Heart left ventricle (tissue), 13 donors: ENCODE results near the gene HS6ST3.

Source experiments
- POLR2A ChIP-seq, 2 donors: fragments of 450-650 bp; IDR thresholded peaks; one replicate each; pipeline ENCODE4 v1.6.1; 2017; ENCODE audit warnings: antibody characterized with exemption in 2 of 2, mild to moderate bottlenecking in 2 of 2, moderate library complexity in 2 of 2
- TF ChIP-seq, protein P1 (sequence below), 12 donors: fragments of 200-600 bp; sonication (generic) in 4 of 12; IDR thresholded peaks; one replicate each; pipeline versions ENCODE4 v1.5.0 to v1.8.0; 2018 to 2022; ENCODE audit warnings: antibody characterized with exemption in 12 of 12, mild to moderate bottlenecking in 5 of 12
- donor health status: ischemic (EF 13 %, LVEDD 7.1; RV severe dilation, severe dysfunction).
- donor health status: DM: no; HTN: yes; CAD: no.
- donor health status: DM: no; HTN: no; CAD: no.
- donor health status: ischemic (EF 25% LVEDD 6.9; RV normal size, moderate dysfunction).
- donor health status: ischemic (EF 25% LVEDD 5.7; RV mildly dilated, moderate dysfunction).
- donor health status: ischemic (EF 35%, LVEDD 5.7; RV mildly dilated, moderate dysfunction).
- donor health status: nonischemic (EF 11% LVEDD 7.7; RV severe dilation, severe dysfunction).
- donor health status: DM: yes; HTN: yes; CAD: no.
- donor health status: PGD.
- donor health status: ischemic (EF 29% LVEDD 5.4; RV normal size, mild dysfunction).
- donor health status: nonischemic (EF 23%, LVEDD 6.1; RV moderate dilation, normal function).

DNA sequence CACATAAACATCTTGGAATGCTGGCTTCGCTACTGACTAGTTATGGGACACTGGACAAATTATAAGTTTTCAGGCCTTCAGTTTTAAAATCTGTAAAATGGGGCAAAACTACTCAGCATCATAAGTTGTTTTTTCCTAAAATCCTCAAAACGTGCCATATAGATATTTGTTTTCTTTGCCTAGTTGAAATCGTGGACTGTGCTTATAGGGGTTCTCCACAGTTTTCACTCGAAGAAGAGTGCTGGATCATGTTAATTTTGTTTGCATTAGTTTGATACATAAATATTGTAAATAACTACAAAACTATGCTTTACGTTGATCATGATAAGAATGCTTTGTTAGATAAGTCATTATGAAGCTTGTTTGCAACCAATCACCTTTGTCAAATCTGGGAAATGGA, 591.0 kb downstream of the HS6ST3 start:
- TF ChIP-seq, protein P1, sequence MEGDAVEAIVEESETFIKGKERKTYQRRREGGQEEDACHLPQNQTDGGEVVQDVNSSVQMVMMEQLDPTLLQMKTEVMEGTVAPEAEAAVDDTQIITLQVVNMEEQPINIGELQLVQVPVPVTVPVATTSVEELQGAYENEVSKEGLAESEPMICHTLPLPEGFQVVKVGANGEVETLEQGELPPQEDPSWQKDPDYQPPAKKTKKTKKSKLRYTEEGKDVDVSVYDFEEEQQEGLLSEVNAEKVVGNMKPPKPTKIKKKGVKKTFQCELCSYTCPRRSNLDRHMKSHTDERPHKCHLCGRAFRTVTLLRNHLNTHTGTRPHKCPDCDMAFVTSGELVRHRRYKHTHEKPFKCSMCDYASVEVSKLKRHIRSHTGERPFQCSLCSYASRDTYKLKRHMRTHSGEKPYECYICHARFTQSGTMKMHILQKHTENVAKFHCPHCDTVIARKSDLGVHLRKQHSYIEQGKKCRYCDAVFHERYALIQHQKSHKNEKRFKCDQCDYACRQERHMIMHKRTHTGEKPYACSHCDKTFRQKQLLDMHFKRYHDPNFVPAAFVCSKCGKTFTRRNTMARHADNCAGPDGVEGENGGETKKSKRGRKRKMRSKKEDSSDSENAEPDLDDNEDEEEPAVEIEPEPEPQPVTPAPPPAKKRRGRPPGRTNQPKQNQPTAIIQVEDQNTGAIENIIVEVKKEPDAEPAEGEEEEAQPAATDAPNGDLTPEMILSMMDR (IDR thresholded peaks at IDR 0.05) = no peak
- TF ChIP-seq POLR2A (IDR thresholded peaks at IDR 0.05) = no peak
